ENCODE data around the gene ASCC3. TPM values are rescaled to one million over a fixed set of nuclear protein-coding genes. Genes with fewer than 3 reads are reported as not detected.

The ASCC3 gene
- total and polyA plus RNA-seq, 12 donors: 3.9 to 22.9 (median 16.1) TPM

GRCh38 chr6:100706491-100706890 is 174.6 kb downstream of the ASCC3 start:
- no peak overlapping the region for H3K27ac ChIP-seq
- H3K27me3 ChIP-seq: no peaks in the 10 kb centered on the region
- intact Hi-C loops (cut with DNase I): no loop called here
- TF ChIP-seq CTCF (IDR thresholded peaks at IDR 0.05): no peak
- ATAC-seq (no peak), DNase-seq (no peak)
- 93 to 97% methylated on average over 2 of the region's 2 CpGs for WGBS, 2 donors
- H3K36me3 ChIP-seq: peaks cover 0 to 9% (median 0%) of the 10 kb centered on the region in 9 donors
- H3K4me1 ChIP-seq: no peaks in the 10 kb centered on the region
- no peak overlapping the region for H3K4me3 ChIP-seq
- peaks cover 0 to 4% (median 0%) of the 10 kb centered on the region in 11 donors for H3K9me3 ChIP-seq

GRCh38 chr6:100704961-100705360 is 176.2 kb downstream of the ASCC3 start:
- Histone ChIP-seq H3K4me3 (no peak overlapping the region), H3K4me1 (no peaks in the 10 kb centered on the region), H3K36me3 (peaks cover 0 to 9% (median 0%) of the 10 kb centered on the region in 9 donors), H3K9me3 (peaks cover 0 to 14% (median 0%) of the 10 kb centered on the region in 11 donors), H3K27ac (no peak overlapping the region), H3K27me3 (no peaks in the 10 kb centered on the region)
- no peak for TF ChIP-seq CTCF (IDR thresholded peaks at IDR 0.05)
- DNase-seq: no peak
- WGBS, 2 donors: 78 to 83% methylated on average over 5 of the region's 5 CpGs
- peak in 1 of 8 donors; percentile 38 for ATAC-seq
- intact Hi-C loops (cut with DNase I): no loop called here

- intact Hi-C loops (cut with DNase I): no loop called here
- H3K4me3 ChIP-seq: no peak overlapping the region
- H3K9me3 ChIP-seq: peaks cover 0 to 14% (median 0%) of the 10 kb centered on the region in 11 donors
- H3K36me3 ChIP-seq: peaks cover 0 to 13% (median 0%) of the 10 kb centered on the region in 9 donors
- DNase-seq: no peak
- 93 to 94% methylated on average over 2 of the region's 2 CpGs for WGBS, 2 donors
- H3K4me1 ChIP-seq: no peaks in the 10 kb centered on the region
- no peak for ATAC-seq
- no peak for TF ChIP-seq CTCF (IDR thresholded peaks at IDR 0.05)
- H3K27me3 ChIP-seq: no peaks in the 10 kb centered on the region
- no peak overlapping the region for H3K27ac ChIP-seq
Measured at GRCh38 chr6:100701728-100702127, 179.4 kb downstream of the ASCC3 start.

- DNase-seq (no peak), ATAC-seq (no peak)
- Histone ChIP-seq H3K36me3 (peaks cover 0 to 13% (median 0%) of the 10 kb centered on the region in 9 donors), H3K4me3 (no peak overlapping the region), H3K27me3 (no peaks in the 10 kb centered on the region), H3K9me3 (peaks cover 0 to 14% (median 0%) of the 10 kb centered on the region in 11 donors), H3K4me1 (no peaks in the 10 kb centered on the region), H3K27ac (no peak overlapping the region)
- no peak for TF ChIP-seq CTCF (IDR thresholded peaks at IDR 0.05)
- intact Hi-C loops (cut with DNase I): no loop called here
- 100% methylated on average over 3 of the region's 3 CpGs for WGBS, 2 donors
Measured at GRCh38 chr6:100700009-100700408, 181.1 kb downstream of the ASCC3 start.
